B cell (primary cell): ENCODE results near the gene C6orf118.

Experiments used
- EZH2 ChIP-seq: IDR thresholded peaks from 2 replicates; pipeline ENCODE4 v1.6.1; 2012; ENCODE audit warnings: borderline replicate concordance, low read depth, mild to moderate bottlenecking, moderate library complexity, low read length; ENCODE audit not compliant: insufficient read depth, poor library complexity, severe bottlenecking
- TF ChIP-seq, protein P1 (sequence below): fragments of 200-600 bp; IDR thresholded peaks from one replicate; pipeline ENCODE4 v1.8.0; 2022; ENCODE audit warnings: antibody characterized with exemption, mild to moderate bottlenecking

DNA sequence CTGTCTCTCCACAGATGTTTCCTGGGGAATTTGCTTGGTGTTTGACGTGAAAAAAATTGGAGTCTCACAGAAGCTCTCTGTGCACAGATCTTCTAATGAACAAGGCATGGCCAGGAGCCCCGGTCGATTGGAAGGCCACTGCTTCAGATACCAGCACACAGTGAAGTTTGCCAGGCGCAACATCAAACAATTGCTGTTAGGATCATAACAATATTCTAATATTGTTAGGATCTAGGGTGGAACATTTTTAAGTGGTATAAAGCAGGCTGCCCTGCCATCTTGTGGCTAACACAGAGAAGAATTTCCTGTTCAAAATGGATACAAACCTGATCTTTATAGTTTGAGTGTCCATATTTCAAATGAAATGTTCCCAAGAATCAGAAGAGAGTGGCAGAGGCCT lies 64.1 kb downstream of the C6orf118 start:
- TF ChIP-seq, protein P1, sequence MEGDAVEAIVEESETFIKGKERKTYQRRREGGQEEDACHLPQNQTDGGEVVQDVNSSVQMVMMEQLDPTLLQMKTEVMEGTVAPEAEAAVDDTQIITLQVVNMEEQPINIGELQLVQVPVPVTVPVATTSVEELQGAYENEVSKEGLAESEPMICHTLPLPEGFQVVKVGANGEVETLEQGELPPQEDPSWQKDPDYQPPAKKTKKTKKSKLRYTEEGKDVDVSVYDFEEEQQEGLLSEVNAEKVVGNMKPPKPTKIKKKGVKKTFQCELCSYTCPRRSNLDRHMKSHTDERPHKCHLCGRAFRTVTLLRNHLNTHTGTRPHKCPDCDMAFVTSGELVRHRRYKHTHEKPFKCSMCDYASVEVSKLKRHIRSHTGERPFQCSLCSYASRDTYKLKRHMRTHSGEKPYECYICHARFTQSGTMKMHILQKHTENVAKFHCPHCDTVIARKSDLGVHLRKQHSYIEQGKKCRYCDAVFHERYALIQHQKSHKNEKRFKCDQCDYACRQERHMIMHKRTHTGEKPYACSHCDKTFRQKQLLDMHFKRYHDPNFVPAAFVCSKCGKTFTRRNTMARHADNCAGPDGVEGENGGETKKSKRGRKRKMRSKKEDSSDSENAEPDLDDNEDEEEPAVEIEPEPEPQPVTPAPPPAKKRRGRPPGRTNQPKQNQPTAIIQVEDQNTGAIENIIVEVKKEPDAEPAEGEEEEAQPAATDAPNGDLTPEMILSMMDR, result no peak
- no peak for TF ChIP-seq EZH2
